ENCODE data around the gene AXIN1.
A peak's percentile ranks its signal among the peaks of the same experiment; 100 is the strongest.

Gene AXIN1

GRCh38 chr16:281660-282255 is 70.8 kb downstream of the AXIN1 start:
- no peak overlapping the region for H3K4me3 ChIP-seq (ENCODE audit: low read depth, low read length)
- no peak overlapping the region for H3K9ac ChIP-seq

GRCh38 chr16:280991-281659 is 71.4 kb downstream of the AXIN1 start:
- H2AFZ ChIP-seq, result no peak overlapping the region
- H3K4me2 ChIP-seq (ENCODE audit: low read length), result no peak overlapping the region
- H3K9me3 ChIP-seq (ENCODE audit: control insufficient read depth, low read length), result no peaks in the 10 kb centered on the region
- no peak overlapping the region for H3K9ac ChIP-seq
- TF ChIP-seq CTCF (IDR thresholded peaks at IDR 0.05), result no peak
- no peak overlapping the region for H3K27ac ChIP-seq
- no peaks in the 10 kb centered on the region for H3K27me3 ChIP-seq (ENCODE audit: control insufficient read depth, insufficient read depth, low read length)
- H3K4me3 ChIP-seq (ENCODE audit: low read depth, low read length), result no peak overlapping the region
- H3K79me2 ChIP-seq, result no peaks in the 10 kb centered on the region
- H3K4me1 ChIP-seq, result no peaks in the 10 kb centered on the region
- H3K36me3 ChIP-seq (ENCODE audit: control insufficient read depth, insufficient read depth, low read length), result no peaks in the 10 kb centered on the region

More at GRCh38 chr16:281660-282255, 70.8 kb downstream of the AXIN1 start:
- Histone ChIP-seq H3K79me2 (no peaks in the 10 kb centered on the region), H3K27ac (no peak overlapping the region), H3K4me2 (ENCODE audit: low read length) (no peak overlapping the region), H3K4me1 (no peaks in the 10 kb centered on the region), H3K36me3 (ENCODE audit: control insufficient read depth, insufficient read depth, low read length) (no peaks in the 10 kb centered on the region), H3K27me3 (ENCODE audit: control insufficient read depth, insufficient read depth, low read length) (no peaks in the 10 kb centered on the region), H2AFZ (no peak overlapping the region), H3K9me3 (ENCODE audit: control insufficient read depth, low read length) (no peaks in the 10 kb centered on the region)
- no peak for TF ChIP-seq CTCF (IDR thresholded peaks at IDR 0.05)

GRCh38 chr16:280552-280951 is 72.0 kb downstream of the AXIN1 start, which contains the start of gene ARHGDIG:
Gene ARHGDIG (plus strand): TSS chr16:280591. CDS start chr16:280681, 90 bp downstream.
- H3K4me1 ChIP-seq, result no peaks in the 10 kb centered on the region
- H3K9ac ChIP-seq, result no peak within 1 kb of the TSS
- peak within 1 kb of the TSS; percentile 46 for H2AFZ ChIP-seq
- no peaks in the 10 kb centered on the region for H3K36me3 ChIP-seq (ENCODE audit: control insufficient read depth, insufficient read depth, low read length)
- TF ChIP-seq CTCF (IDR thresholded peaks at IDR 0.05), result no peak
- no peak within 1 kb of the TSS for H3K27ac ChIP-seq
- H3K9me3 ChIP-seq (ENCODE audit: control insufficient read depth, low read length), result no peaks in the 10 kb centered on the region
- H3K79me2 ChIP-seq, result no peaks in the 10 kb centered on the region
- no peak within 1 kb of the TSS for H3K4me3 ChIP-seq (ENCODE audit: low read depth, low read length)
- peak within 1 kb of the TSS; percentile 44 for H3K4me2 ChIP-seq (ENCODE audit: low read length)
- no peaks in the 10 kb centered on the region for H3K27me3 ChIP-seq (ENCODE audit: control insufficient read depth, insufficient read depth, low read length)

- Histone ChIP-seq H3K36me3 (ENCODE audit: control insufficient read depth, insufficient read depth, low read length) (no peaks in the 10 kb centered on the region), H3K4me3 (ENCODE audit: low read depth, low read length) (no peak overlapping the region), H2AFZ (peak overlapping the region; percentile 46), H3K4me2 (ENCODE audit: low read length) (no peak overlapping the region), H3K9ac (no peak overlapping the region), H3K27ac (no peak overlapping the region), H3K9me3 (ENCODE audit: control insufficient read depth, low read length) (no peaks in the 10 kb centered on the region), H3K27me3 (ENCODE audit: control insufficient read depth, insufficient read depth, low read length) (no peaks in the 10 kb centered on the region), H3K4me1 (no peaks in the 10 kb centered on the region), H3K79me2 (no peaks in the 10 kb centered on the region)
- TF ChIP-seq CTCF (IDR thresholded peaks at IDR 0.05), result no peak
These were observed 72.5 kb downstream of the AXIN1 start for GRCh38 chr16:280005-280460.

Measured in parathyroid adenoma (tissue), 2 donors.